ENCODE results near the gene SYNCRIP.

- no peak for TF ChIP-seq POLR2AphosphoS5 (IDR thresholded peaks at IDR 0.05)
- TF ChIP-seq, protein P1, sequence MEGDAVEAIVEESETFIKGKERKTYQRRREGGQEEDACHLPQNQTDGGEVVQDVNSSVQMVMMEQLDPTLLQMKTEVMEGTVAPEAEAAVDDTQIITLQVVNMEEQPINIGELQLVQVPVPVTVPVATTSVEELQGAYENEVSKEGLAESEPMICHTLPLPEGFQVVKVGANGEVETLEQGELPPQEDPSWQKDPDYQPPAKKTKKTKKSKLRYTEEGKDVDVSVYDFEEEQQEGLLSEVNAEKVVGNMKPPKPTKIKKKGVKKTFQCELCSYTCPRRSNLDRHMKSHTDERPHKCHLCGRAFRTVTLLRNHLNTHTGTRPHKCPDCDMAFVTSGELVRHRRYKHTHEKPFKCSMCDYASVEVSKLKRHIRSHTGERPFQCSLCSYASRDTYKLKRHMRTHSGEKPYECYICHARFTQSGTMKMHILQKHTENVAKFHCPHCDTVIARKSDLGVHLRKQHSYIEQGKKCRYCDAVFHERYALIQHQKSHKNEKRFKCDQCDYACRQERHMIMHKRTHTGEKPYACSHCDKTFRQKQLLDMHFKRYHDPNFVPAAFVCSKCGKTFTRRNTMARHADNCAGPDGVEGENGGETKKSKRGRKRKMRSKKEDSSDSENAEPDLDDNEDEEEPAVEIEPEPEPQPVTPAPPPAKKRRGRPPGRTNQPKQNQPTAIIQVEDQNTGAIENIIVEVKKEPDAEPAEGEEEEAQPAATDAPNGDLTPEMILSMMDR (IDR thresholded peaks at IDR 0.05; ENCODE audit: poor library complexity, severe bottlenecking) = no peak
- no peak for TF ChIP-seq RAD21 (conservative IDR thresholded peaks at IDR 0.05)
- no peak for TF ChIP-seq EZH2 (IDR thresholded peaks at IDR 0.05; ENCODE audit: borderline replicate concordance, insufficient read depth, low read length, poor library complexity, severe bottlenecking)
- TF ChIP-seq TAF1 (IDR thresholded peaks at IDR 0.05; ENCODE audit: low read depth) = no peak
- no peak for TF ChIP-seq EP300 (conservative IDR thresholded peaks at IDR 0.05; ENCODE audit: poor library complexity, severe bottlenecking)
- TF ChIP-seq, protein P2, sequence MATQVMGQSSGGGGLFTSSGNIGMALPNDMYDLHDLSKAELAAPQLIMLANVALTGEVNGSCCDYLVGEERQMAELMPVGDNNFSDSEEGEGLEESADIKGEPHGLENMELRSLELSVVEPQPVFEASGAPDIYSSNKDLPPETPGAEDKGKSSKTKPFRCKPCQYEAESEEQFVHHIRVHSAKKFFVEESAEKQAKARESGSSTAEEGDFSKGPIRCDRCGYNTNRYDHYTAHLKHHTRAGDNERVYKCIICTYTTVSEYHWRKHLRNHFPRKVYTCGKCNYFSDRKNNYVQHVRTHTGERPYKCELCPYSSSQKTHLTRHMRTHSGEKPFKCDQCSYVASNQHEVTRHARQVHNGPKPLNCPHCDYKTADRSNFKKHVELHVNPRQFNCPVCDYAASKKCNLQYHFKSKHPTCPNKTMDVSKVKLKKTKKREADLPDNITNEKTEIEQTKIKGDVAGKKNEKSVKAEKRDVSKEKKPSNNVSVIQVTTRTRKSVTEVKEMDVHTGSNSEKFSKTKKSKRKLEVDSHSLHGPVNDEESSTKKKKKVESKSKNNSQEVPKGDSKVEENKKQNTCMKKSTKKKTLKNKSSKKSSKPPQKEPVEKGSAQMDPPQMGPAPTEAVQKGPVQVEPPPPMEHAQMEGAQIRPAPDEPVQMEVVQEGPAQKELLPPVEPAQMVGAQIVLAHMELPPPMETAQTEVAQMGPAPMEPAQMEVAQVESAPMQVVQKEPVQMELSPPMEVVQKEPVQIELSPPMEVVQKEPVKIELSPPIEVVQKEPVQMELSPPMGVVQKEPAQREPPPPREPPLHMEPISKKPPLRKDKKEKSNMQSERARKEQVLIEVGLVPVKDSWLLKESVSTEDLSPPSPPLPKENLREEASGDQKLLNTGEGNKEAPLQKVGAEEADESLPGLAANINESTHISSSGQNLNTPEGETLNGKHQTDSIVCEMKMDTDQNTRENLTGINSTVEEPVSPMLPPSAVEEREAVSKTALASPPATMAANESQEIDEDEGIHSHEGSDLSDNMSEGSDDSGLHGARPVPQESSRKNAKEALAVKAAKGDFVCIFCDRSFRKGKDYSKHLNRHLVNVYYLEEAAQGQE (IDR thresholded peaks at IDR 0.05; ENCODE audit: borderline replicate concordance) = no peak
Measured at GRCh38 chr6:85585741-85586140, 56.9 kb downstream of the SYNCRIP start.

All from neural cell (in vitro differentiated cells).